ENCODE results near the gene RBPJ. TPM values are rescaled to one million over a fixed set of nuclear protein-coding genes. Genes with fewer than 3 reads are reported as not detected.

RBPJ gene
- total RNA-seq, 2 experiments from 2014 or later, result 39.9 to 61.1 TPM

DNA sequence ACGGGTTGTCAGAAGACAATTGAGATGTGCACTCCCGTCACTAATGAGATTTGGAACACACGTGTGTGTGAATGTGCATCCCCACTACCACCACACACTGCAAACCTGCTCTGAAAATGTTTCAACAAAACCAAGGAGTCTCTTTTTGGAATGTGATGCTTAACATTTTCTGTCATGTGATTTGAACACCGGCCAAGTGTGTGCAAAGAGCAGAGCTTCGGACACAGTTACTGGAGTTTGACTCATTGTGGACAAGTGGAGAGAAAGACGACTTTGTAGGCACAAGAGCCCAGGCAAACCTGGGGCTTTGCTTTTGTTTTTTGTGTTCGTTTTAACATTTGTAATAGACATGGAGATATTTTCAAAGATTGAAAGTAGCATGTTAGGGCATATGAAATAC is 120.3 kb downstream of the RBPJ start:
- Histone ChIP-seq H3K9me3 (ENCODE audit: low read length) (no peaks in the 10 kb centered on the region), H3K4me3 (ENCODE audit: low read depth, low read length, poor library complexity, severe bottlenecking) (no peak overlapping the region), H2AFZ (ENCODE audit: low read length) (no peak overlapping the region), H3K27ac (ENCODE audit: low read depth, low read length, poor library complexity, severe bottlenecking) (no peak overlapping the region), H3K79me2 (ENCODE audit: insufficient read depth, low read depth, low read length) (no peaks in the 10 kb centered on the region), H3K9me2 (ENCODE audit: insufficient read depth, low read length) (no peaks in the 10 kb centered on the region), H3K4me1 (ENCODE audit: insufficient read depth, low read length, poor library complexity, severe bottlenecking) (no peaks in the 10 kb centered on the region), H4K20me1 (ENCODE audit: insufficient read depth, low read length) (no peaks in the 10 kb centered on the region), H3K36me3 (ENCODE audit: insufficient read depth, low read length) (no peaks in the 10 kb centered on the region), H3K4me2 (ENCODE audit: low read length) (no peak overlapping the region)
- intact Hi-C loops (cut with micrococcal nuclease; ENCODE audit: unreplicated experiment), result loop anchor here (5.0 kb wide), 1 partner anchor 586 kb away; no protein-coding TSS in a partner anchor
- BruUV-seq (replicated peaks), result no TSS peak
- ChIA-PET POLR2A (interaction anchor here (0.7 kb wide), 1 partner anchor 25 kb away, joined by 3 read pairs; no protein-coding TSS in a partner anchor), CTCF (ENCODE audit: unreplicated experiment) (no interaction called here)
- no peak for DNase-seq (ENCODE audit: low spot score)
- TF ChIP-seq EZH2phosphoT487 (IDR thresholded peaks at IDR 0.05; ENCODE audit: borderline replicate concordance, low read depth, low read length), result no peak
- TF ChIP-seq, protein P1, sequence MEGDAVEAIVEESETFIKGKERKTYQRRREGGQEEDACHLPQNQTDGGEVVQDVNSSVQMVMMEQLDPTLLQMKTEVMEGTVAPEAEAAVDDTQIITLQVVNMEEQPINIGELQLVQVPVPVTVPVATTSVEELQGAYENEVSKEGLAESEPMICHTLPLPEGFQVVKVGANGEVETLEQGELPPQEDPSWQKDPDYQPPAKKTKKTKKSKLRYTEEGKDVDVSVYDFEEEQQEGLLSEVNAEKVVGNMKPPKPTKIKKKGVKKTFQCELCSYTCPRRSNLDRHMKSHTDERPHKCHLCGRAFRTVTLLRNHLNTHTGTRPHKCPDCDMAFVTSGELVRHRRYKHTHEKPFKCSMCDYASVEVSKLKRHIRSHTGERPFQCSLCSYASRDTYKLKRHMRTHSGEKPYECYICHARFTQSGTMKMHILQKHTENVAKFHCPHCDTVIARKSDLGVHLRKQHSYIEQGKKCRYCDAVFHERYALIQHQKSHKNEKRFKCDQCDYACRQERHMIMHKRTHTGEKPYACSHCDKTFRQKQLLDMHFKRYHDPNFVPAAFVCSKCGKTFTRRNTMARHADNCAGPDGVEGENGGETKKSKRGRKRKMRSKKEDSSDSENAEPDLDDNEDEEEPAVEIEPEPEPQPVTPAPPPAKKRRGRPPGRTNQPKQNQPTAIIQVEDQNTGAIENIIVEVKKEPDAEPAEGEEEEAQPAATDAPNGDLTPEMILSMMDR (conservative IDR thresholded peaks at IDR 0.05; ENCODE audit: low read length), result no peak

DNA sequence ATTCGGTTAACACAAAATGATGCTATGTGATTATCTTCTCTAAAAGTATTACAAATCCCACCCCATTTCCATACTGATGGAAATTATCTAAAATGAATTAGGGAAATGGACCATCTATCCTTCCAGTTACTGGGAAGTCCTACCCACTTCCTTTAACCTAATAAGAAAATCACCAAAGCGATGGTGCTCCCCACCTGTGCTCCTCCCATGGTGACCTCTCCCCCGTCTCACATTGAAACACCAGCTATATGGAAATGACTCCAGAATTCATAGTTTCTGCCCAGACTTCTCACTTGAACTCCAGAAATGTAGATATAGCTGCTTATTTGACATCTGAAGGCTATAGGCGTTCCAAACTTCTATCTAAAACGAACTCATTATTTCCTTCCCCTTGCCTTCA is 121.0 kb downstream of the RBPJ start:
- Histone ChIP-seq H3K79me2 (ENCODE audit: insufficient read depth, low read depth, low read length) (no peaks in the 10 kb centered on the region), H3K27ac (ENCODE audit: low read depth, low read length, poor library complexity, severe bottlenecking) (no peak overlapping the region), H3K4me3 (ENCODE audit: low read depth, low read length, poor library complexity, severe bottlenecking) (no peak overlapping the region), H2AFZ (ENCODE audit: low read length) (no peak overlapping the region), H3K36me3 (ENCODE audit: insufficient read depth, low read length) (no peaks in the 10 kb centered on the region), H3K4me1 (ENCODE audit: insufficient read depth, low read length, poor library complexity, severe bottlenecking) (no peaks in the 10 kb centered on the region), H3K4me2 (ENCODE audit: low read length) (no peak overlapping the region), H3K9me2 (ENCODE audit: insufficient read depth, low read length) (no peaks in the 10 kb centered on the region), H4K20me1 (ENCODE audit: insufficient read depth, low read length) (no peaks in the 10 kb centered on the region), H3K9me3 (ENCODE audit: low read length) (no peaks in the 10 kb centered on the region)
- DNase-seq (ENCODE audit: low spot score), result no peak
- POLR2A ChIA-PET, result no interaction called here
- intact Hi-C loops (cut with micrococcal nuclease; ENCODE audit: unreplicated experiment), result loop anchor here (5.0 kb wide), 1 partner anchor 586 kb away; no protein-coding TSS in a partner anchor
- TF ChIP-seq, protein P1 (conservative IDR thresholded peaks at IDR 0.05; ENCODE audit: low read length), result no peak
- TF ChIP-seq EZH2phosphoT487 (IDR thresholded peaks at IDR 0.05; ENCODE audit: borderline replicate concordance, low read depth, low read length), result no peak
- CTCF ChIA-PET (ENCODE audit: unreplicated experiment), result no interaction called here
- no TSS peak for BruUV-seq (replicated peaks)

DNA sequence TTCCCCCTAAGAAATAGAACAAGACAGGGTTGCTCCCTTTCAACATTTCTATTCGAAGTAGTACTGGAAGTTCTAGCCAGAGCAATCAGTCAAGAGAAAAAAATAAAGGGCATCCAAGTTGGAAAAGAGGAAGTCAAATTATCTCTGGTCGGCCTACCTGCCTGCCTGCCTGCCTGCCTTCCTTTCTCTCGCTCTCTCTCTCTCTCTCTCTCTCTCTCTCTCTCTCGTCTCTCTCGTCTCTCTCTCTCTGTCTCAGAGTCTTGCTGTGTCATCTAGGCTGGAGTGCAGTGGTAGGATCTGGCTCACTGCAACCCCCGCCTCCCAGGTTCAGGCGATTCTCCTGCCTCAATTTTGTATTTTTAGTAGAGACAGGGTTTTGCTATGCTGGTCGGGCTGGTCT is 126.6 kb downstream of the RBPJ start:
- Histone ChIP-seq H3K4me2 (ENCODE audit: low read length) (no peak overlapping the region), H3K9me2 (ENCODE audit: insufficient read depth, low read length) (no peaks in the 10 kb centered on the region), H3K36me3 (ENCODE audit: insufficient read depth, low read length) (no peaks in the 10 kb centered on the region), H3K27ac (ENCODE audit: low read depth, low read length, poor library complexity, severe bottlenecking) (no peak overlapping the region), H3K79me2 (ENCODE audit: insufficient read depth, low read depth, low read length) (no peaks in the 10 kb centered on the region), H3K4me1 (ENCODE audit: insufficient read depth, low read length, poor library complexity, severe bottlenecking) (no peaks in the 10 kb centered on the region), H2AFZ (ENCODE audit: low read length) (no peak overlapping the region), H4K20me1 (ENCODE audit: insufficient read depth, low read length) (no peaks in the 10 kb centered on the region), H3K9me3 (ENCODE audit: low read length) (no peaks in the 10 kb centered on the region), H3K4me3 (ENCODE audit: low read depth, low read length, poor library complexity, severe bottlenecking) (no peak overlapping the region)
- TF ChIP-seq, protein P1 (conservative IDR thresholded peaks at IDR 0.05; ENCODE audit: low read length), result no peak
- TF ChIP-seq EZH2phosphoT487 (IDR thresholded peaks at IDR 0.05; ENCODE audit: borderline replicate concordance, low read depth, low read length), result no peak
- DNase-seq (ENCODE audit: low spot score), result no peak
- intact Hi-C loops (cut with micrococcal nuclease; ENCODE audit: unreplicated experiment), result no loop called here
- ChIA-PET POLR2A (no interaction called here), CTCF (ENCODE audit: unreplicated experiment) (no interaction called here)
- no TSS peak for BruUV-seq (replicated peaks)
